Measurements from ENCODE around the gene DLGAP1.

The DLGAP1 gene

DNA sequence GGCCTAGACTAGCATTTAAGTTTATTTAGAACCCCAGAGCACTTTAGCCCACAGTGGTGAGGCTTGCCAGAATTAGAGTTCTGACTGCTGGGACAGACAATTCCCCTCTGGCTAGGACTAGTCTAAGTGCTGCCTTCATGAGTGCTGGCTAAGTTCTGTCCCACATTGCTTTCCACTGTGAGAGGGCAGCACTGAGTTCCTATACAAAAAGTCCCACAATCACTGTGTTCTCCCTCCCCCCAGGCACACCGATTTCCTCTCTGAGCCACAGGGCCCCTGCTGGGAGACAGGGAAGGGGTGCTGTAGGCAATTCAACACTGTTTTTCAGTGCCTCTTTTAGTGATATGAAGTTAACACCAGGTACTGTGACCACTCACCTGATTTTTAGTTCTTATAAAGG lies 310.9 kb downstream of the DLGAP1 start:
- H3K9me2 ChIP-seq (ENCODE audit: low read depth, low read length): no peaks in the 10 kb centered on the region
- H3K36me3 ChIP-seq (ENCODE audit: insufficient read depth, low read length): no peaks in the 10 kb centered on the region
- H3K79me2 ChIP-seq (ENCODE audit: insufficient read depth, low read length): no peaks in the 10 kb centered on the region
- H3K27ac ChIP-seq (ENCODE audit: low read depth, low read length, poor library complexity, severe bottlenecking): no peak overlapping the region
- H3F3A ChIP-seq (ENCODE audit: insufficient read depth, low read length): no peaks in the 10 kb centered on the region
- no peak for TF ChIP-seq EZH2 (IDR thresholded peaks at IDR 0.05; ENCODE audit: borderline replicate concordance, low read length)
- TF ChIP-seq, protein P1, sequence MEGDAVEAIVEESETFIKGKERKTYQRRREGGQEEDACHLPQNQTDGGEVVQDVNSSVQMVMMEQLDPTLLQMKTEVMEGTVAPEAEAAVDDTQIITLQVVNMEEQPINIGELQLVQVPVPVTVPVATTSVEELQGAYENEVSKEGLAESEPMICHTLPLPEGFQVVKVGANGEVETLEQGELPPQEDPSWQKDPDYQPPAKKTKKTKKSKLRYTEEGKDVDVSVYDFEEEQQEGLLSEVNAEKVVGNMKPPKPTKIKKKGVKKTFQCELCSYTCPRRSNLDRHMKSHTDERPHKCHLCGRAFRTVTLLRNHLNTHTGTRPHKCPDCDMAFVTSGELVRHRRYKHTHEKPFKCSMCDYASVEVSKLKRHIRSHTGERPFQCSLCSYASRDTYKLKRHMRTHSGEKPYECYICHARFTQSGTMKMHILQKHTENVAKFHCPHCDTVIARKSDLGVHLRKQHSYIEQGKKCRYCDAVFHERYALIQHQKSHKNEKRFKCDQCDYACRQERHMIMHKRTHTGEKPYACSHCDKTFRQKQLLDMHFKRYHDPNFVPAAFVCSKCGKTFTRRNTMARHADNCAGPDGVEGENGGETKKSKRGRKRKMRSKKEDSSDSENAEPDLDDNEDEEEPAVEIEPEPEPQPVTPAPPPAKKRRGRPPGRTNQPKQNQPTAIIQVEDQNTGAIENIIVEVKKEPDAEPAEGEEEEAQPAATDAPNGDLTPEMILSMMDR (IDR thresholded peaks at IDR 0.05; ENCODE audit: low read length): no peak
- H3K4me2 ChIP-seq (ENCODE audit: low read length): no peak overlapping the region
- no peaks in the 10 kb centered on the region for H3K27me3 ChIP-seq (ENCODE audit: insufficient read depth, low read length)
- H3K9me3 ChIP-seq (ENCODE audit: low read length): no peaks in the 10 kb centered on the region
- H3K4me3 ChIP-seq (ENCODE audit: low read depth, low read length, poor library complexity, severe bottlenecking): no peak overlapping the region
- no peak overlapping the region for H3K9ac ChIP-seq (ENCODE audit: low read length)
- no peaks in the 10 kb centered on the region for H3K4me1 ChIP-seq (ENCODE audit: insufficient read depth, low read length, severe bottlenecking)
- H2AFZ ChIP-seq (ENCODE audit: low read length): no peak overlapping the region
- H4K20me1 ChIP-seq (ENCODE audit: insufficient read depth, low read length): no peaks in the 10 kb centered on the region

DNA sequence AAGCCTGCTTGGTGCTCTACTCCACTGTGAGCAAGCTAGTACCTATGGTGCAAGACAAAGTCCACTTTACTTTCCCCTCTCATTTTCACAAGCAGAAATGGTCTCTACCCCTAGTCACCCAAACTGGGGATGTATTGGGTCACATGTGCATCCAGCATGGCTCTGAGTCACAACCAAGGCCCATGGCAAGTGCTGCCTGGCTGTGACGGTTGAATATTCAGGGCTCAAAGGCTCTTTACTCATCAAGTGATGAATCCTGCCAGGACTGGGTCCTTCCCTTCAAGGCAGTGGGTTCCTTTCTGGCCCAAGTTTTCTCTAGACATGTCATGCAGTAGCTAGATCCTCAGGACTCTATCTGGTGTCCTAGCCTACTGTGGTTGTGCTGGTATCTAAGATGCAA lies 311.5 kb downstream of the DLGAP1 start:
- no peaks in the 10 kb centered on the region for H3K27me3 ChIP-seq (ENCODE audit: insufficient read depth, low read length)
- no peak overlapping the region for H3K9ac ChIP-seq (ENCODE audit: low read length)
- H3K4me2 ChIP-seq (ENCODE audit: low read length): no peak overlapping the region
- no peaks in the 10 kb centered on the region for H3K79me2 ChIP-seq (ENCODE audit: insufficient read depth, low read length)
- H4K20me1 ChIP-seq (ENCODE audit: insufficient read depth, low read length): no peaks in the 10 kb centered on the region
- no peaks in the 10 kb centered on the region for H3K9me3 ChIP-seq (ENCODE audit: low read length)
- TF ChIP-seq, protein P1 (IDR thresholded peaks at IDR 0.05; ENCODE audit: low read length): no peak
- no peak for TF ChIP-seq EZH2 (IDR thresholded peaks at IDR 0.05; ENCODE audit: borderline replicate concordance, low read length)
- H3K4me1 ChIP-seq (ENCODE audit: insufficient read depth, low read length, severe bottlenecking): no peaks in the 10 kb centered on the region
- no peak overlapping the region for H3K27ac ChIP-seq (ENCODE audit: low read depth, low read length, poor library complexity, severe bottlenecking)
- no peak overlapping the region for H3K4me3 ChIP-seq (ENCODE audit: low read depth, low read length, poor library complexity, severe bottlenecking)
- H2AFZ ChIP-seq (ENCODE audit: low read length): no peak overlapping the region
- H3K36me3 ChIP-seq (ENCODE audit: insufficient read depth, low read length): no peaks in the 10 kb centered on the region
- no peaks in the 10 kb centered on the region for H3F3A ChIP-seq (ENCODE audit: insufficient read depth, low read length)
- H3K9me2 ChIP-seq (ENCODE audit: low read depth, low read length): no peaks in the 10 kb centered on the region

DNA sequence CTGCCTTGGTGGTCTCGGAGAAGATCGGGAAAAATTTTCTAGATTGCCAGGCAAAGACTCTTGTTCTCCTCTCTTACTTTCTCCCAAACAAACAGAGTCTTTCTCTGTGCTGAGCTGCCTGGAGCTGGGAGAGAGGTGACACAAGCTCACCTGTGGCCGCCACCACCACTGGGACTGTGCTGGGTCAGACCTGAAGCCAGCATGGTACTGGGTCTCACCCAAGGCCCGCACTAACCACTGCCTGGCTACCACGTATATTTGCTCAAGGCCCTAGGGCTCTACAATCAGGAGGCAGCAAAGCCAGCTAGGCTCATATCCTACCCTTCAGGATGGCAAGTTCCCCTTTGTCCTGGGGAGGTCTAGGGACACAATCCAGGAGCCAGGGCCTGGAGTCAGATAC lies 312.2 kb downstream of the DLGAP1 start:
- Histone ChIP-seq H3F3A (ENCODE audit: insufficient read depth, low read length) (no peaks in the 10 kb centered on the region), H3K27me3 (ENCODE audit: insufficient read depth, low read length) (no peaks in the 10 kb centered on the region)

More for the DNA sequence above, 312.2 kb downstream of the DLGAP1 start:
- no peak overlapping the region for H3K4me3 ChIP-seq (ENCODE audit: low read depth, low read length, poor library complexity, severe bottlenecking)
- no peak overlapping the region for H3K27ac ChIP-seq (ENCODE audit: low read depth, low read length, poor library complexity, severe bottlenecking)
- TF ChIP-seq, protein P1 (IDR thresholded peaks at IDR 0.05; ENCODE audit: low read length): no peak
- no peak for TF ChIP-seq EZH2 (IDR thresholded peaks at IDR 0.05; ENCODE audit: borderline replicate concordance, low read length)
- no peak overlapping the region for H2AFZ ChIP-seq (ENCODE audit: low read length)
- H3K79me2 ChIP-seq (ENCODE audit: insufficient read depth, low read length): no peaks in the 10 kb centered on the region
- H3K9me3 ChIP-seq (ENCODE audit: low read length): no peaks in the 10 kb centered on the region
- H3K9ac ChIP-seq (ENCODE audit: low read length): no peak overlapping the region
- no peaks in the 10 kb centered on the region for H4K20me1 ChIP-seq (ENCODE audit: insufficient read depth, low read length)
- no peaks in the 10 kb centered on the region for H3K4me1 ChIP-seq (ENCODE audit: insufficient read depth, low read length, severe bottlenecking)
- no peaks in the 10 kb centered on the region for H3K36me3 ChIP-seq (ENCODE audit: insufficient read depth, low read length)
- H3K4me2 ChIP-seq (ENCODE audit: low read length): no peak overlapping the region
- H3K9me2 ChIP-seq (ENCODE audit: low read depth, low read length): no peaks in the 10 kb centered on the region

Measured in OCI-LY1 (cell line).